ENCODE data around the gene NHERF2.

DNA sequence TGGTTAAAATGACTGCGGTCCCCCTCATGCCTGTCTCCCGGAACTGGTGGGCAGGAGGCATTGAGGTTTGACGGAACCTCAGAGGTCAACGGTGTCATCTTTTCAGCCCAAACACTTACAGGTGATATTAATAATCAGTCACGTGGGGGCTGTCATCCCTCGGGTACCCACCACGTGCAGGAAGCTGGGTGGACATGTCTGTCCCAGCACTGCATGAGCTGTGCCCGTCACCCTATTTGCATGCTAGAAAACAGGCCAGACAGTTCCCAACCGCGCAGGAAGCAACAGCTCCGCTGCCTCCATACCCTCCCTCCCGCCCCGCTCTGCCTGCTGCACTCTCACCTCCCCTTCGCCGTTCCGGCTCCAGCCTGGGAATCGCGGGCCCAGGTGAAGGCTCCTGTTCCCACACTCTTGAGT is 35.6 kb upstream of the NHERF2 start:
- TF ChIP-seq, protein P1, sequence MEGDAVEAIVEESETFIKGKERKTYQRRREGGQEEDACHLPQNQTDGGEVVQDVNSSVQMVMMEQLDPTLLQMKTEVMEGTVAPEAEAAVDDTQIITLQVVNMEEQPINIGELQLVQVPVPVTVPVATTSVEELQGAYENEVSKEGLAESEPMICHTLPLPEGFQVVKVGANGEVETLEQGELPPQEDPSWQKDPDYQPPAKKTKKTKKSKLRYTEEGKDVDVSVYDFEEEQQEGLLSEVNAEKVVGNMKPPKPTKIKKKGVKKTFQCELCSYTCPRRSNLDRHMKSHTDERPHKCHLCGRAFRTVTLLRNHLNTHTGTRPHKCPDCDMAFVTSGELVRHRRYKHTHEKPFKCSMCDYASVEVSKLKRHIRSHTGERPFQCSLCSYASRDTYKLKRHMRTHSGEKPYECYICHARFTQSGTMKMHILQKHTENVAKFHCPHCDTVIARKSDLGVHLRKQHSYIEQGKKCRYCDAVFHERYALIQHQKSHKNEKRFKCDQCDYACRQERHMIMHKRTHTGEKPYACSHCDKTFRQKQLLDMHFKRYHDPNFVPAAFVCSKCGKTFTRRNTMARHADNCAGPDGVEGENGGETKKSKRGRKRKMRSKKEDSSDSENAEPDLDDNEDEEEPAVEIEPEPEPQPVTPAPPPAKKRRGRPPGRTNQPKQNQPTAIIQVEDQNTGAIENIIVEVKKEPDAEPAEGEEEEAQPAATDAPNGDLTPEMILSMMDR (conservative IDR thresholded peaks at IDR 0.05; ENCODE audit: low read length): no peak
- no peak for TF ChIP-seq EZH2phosphoT487 (IDR thresholded peaks at IDR 0.05; ENCODE audit: borderline replicate concordance)

Data from Loucy (cell line).